HepG2 (cell line): ENCODE results near the gene MAGEB17. TPM values are rescaled to one million over a fixed set of nuclear protein-coding genes. Genes with fewer than 3 reads are reported as not detected.

Experiments
- ATAC-seq: fragments of 200-7000 bp; cut with Tn5 transposase; 3 replicates; pipeline ENCODE4 v1.9.1; 2020; ENCODE audit warnings: mild to moderate bottlenecking, moderate library complexity
- BruUV-seq: library from RNA; stranded (reverse); fragments of 400-500 nt; replicated peaks from 2 replicates; lab custom pipeline; 2021; lab: Mats Ljungman, UMichigan
- CTCF ChIA-PET: fragments of 300-600 bp; formaldehyde crosslinking; extraction: SDS; loops from one replicate; lab custom pipeline; 2021; ENCODE audit warnings: low total read pairs, inconsistent platforms, low intra/inter-chr PET ratio; lab: Yijun Ruan, JAX
- POLR2A ChIA-PET: fragments of 350-600 bp; sonication (Branson Sonifier 250); formaldehyde crosslinking; loops from one replicate; lab custom pipeline; 2020; ENCODE audit warnings: antibody characterized with exemption, inconsistent platforms; lab: Yijun Ruan, JAX
- DNase-seq: peaks from one replicate; pipeline ENCODE4 v3.0.0-alpha.2; 2015; ENCODE audit warnings: low spot score
- FAIRE-seq: peaks from 3 replicates; lab custom pipeline; 2011; peaks lifted over from hg19 to GRCh38; lab: Jason Lieb, UNC
- H2AFZ ChIP-seq: one replicate; pipeline ENCODE4 v1.6.1; 2011; ENCODE audit warnings: low read length, inconsistent platforms
- H3K27ac ChIP-seq: fragments of 300-600 bp; 3 replicates; pipeline ENCODE4 v1.8.0; 2011; ENCODE audit warnings: mixed run types, mild to moderate bottlenecking, mixed read lengths, low read length, inconsistent platforms; ENCODE audit not compliant: insufficient read depth; ENCODE audit errors: extremely low read length
- H3K27me3 ChIP-seq, 2 experiments: fragments of 200-600 bp in 1 of 2; 2 replicates in 1 of 2; 3 replicates in 1 of 2; pipeline versions ENCODE4 v1.6.0 to v1.8.0; 2011; ENCODE audit warnings: low read length in 2 of 2, mild to moderate bottlenecking in 2 of 2, moderate library complexity in 2 of 2, inconsistent platforms in 1 of 2; ENCODE audit not compliant: insufficient read depth in 2 of 2, control insufficient read depth in 1 of 2
- H3K36me3 ChIP-seq, 2 experiments: fragments of 200-600 bp in 1 of 2; replicated peaks in 1 of 2; 2 replicates in 1 of 2; 3 replicates in 1 of 2; pipeline versions ENCODE4 v1.5.1 to v1.8.0; 2011; ENCODE audit warnings: low read length in 2 of 2, inconsistent platforms in 1 of 2; ENCODE audit not compliant: insufficient read depth in 2 of 2, control insufficient read depth in 1 of 2
- H3K4me1 ChIP-seq: 2 replicates; pipeline ENCODE4 v1.5.1; 2012; ENCODE audit warnings: low read length, inconsistent platforms; ENCODE audit not compliant: insufficient read depth
- H3K4me2 ChIP-seq: 2 replicates; pipeline ENCODE4 v1.6.0; 2011; ENCODE audit warnings: low read depth, low read length, inconsistent platforms
- H3K4me3 ChIP-seq, 3 experiments: fragments of 200-600 bp in 1 of 3; sonication (generic), shearing (Covaris generic) in 1 of 3; replicated peaks in 1 of 3; 2 replicates each; pipeline ENCODE4 v1.5.1; 2011 to 2016; ENCODE audit warnings: low read length in 3 of 3, inconsistent platforms in 2 of 3, low read depth in 2 of 3, mild to moderate bottlenecking in 2 of 3, control low read depth in 1 of 3, mixed read lengths in 1 of 3; ENCODE audit not compliant: insufficient read depth in 1 of 3
- H3K79me2 ChIP-seq: one replicate; pipeline ENCODE4 v1.6.1; 2011; ENCODE audit warnings: low read length, inconsistent platforms; ENCODE audit not compliant: insufficient read depth
- H3K9ac ChIP-seq: 2 replicates; pipeline ENCODE4 v1.6.0; 2011; ENCODE audit warnings: mild to moderate bottlenecking, low read depth, low read length, inconsistent platforms; ENCODE audit not compliant: insufficient read depth
- H3K9me3 ChIP-seq: 2 replicates; pipeline ENCODE4 v1.5.1; 2012; ENCODE audit warnings: mild to moderate bottlenecking, low read length
- H4K20me1 ChIP-seq: 2 replicates; pipeline ENCODE4 v1.6.0; 2011; ENCODE audit warnings: inconsistent platforms, mild to moderate bottlenecking, low read length, moderate library complexity; ENCODE audit not compliant: insufficient read depth
- ELF4 ChIP-seq: sonication (generic); formaldehyde crosslinking; IDR thresholded peaks from 2 replicates; pipeline ENCODE4 v1.5.0; 2020; ENCODE audit warnings: missing genetic modification reagents, mild to moderate bottlenecking, moderate library complexity, borderline replicate concordance
- GTF2F1 ChIP-seq: fragments of 150-350 bp; IDR thresholded peaks from 2 replicates; pipeline ENCODE4 v1.6.1; 2014; ENCODE audit warnings: low read length
- SYNCRIP ChIP-seq: fragments of 200-400 bp; formaldehyde crosslinking; IDR thresholded peaks from 2 replicates; pipeline ENCODE4 v1.6.1; 2018; ENCODE audit warnings: mild to moderate bottlenecking, low read depth, low read length; ENCODE audit not compliant: insufficient read depth
- THYN1 ChIP-seq: sonication (generic); formaldehyde crosslinking; IDR thresholded peaks from 2 replicates; pipeline ENCODE4 v1.8.1; 2023; ENCODE audit warnings: low read depth, mild to moderate bottlenecking, moderate library complexity, missing genetic modification reagents, borderline replicate concordance
- WGBS: methylation state at CpG from one replicate; pipeline ENCODE4 v1.1.6; 2017; ENCODE audit warnings: low lambda C conversion rate; 5-methylcytosine and 5-hydroxymethylcytosine counted together
- in situ Hi-C: cut with HindIII; loops from 2 replicates; pipeline ENCODE4 v1.10.0; 2017; ENCODE audit warnings: low pct_unique_long_range_greater_than_20kb; ENCODE audit not compliant: extremely low pct_ligation_motif_present
- intact Hi-C: fragments of 100-400 bp; cut with micrococcal nuclease; formaldehyde crosslinking; loops from one replicate; pipeline ENCODE4 v1.10.0; 2022; ENCODE audit not compliant: unreplicated experiment
- polyA plus RNA-seq, 8 experiments: library from polyadenylated mRNA; depleted of rRNA in 3 of 8; stranded (reverse) in 7 of 8; unstranded in 1 of 8; fragments of >200 nt; fragmentation: Illumina TruSeq in 4 of 8; extraction: Trizol in 4 of 8; gene quantifications; 2 replicates each; pipeline versions ENCODE4 v1.2.1 to v1.2.3, GENCODE V29; 2011 to 2016; ENCODE audit warnings: low read depth in 4 of 8, missing spikeins in 1 of 8, mixed read lengths in 1 of 8; ENCODE audit not compliant: insufficient read depth in 1 of 8
- total RNA-seq, 5 experiments: library from RNA; depleted of rRNA; stranded (reverse); fragments of >200 nt; fragmentation: Illumina TruSeq; extraction: Trizol; gene quantifications; 2 replicates each; pipeline ENCODE4 v1.2.3, GENCODE V29; 2016; ENCODE audit warnings: low read depth in 1 of 5
- TF ChIP-seq, protein P1 (sequence below): IDR thresholded peaks from 2 replicates; pipeline ENCODE4 v1.6.1; 2016; ENCODE audit warnings: low read depth, missing genetic modification reagents, missing compliant biosample characterization
- TF ChIP-seq, protein P2 (sequence below): IDR thresholded peaks from 2 replicates; pipeline ENCODE4 v1.6.1; 2012; ENCODE audit warnings: low read length, improper control_type of control experiment

Gene MAGEB17
- total and polyA plus RNA-seq, 2 of the 13 experiments (the other 11 are each of a cell fraction or from before 2014, with no cell fraction given), result not detected

DNA sequence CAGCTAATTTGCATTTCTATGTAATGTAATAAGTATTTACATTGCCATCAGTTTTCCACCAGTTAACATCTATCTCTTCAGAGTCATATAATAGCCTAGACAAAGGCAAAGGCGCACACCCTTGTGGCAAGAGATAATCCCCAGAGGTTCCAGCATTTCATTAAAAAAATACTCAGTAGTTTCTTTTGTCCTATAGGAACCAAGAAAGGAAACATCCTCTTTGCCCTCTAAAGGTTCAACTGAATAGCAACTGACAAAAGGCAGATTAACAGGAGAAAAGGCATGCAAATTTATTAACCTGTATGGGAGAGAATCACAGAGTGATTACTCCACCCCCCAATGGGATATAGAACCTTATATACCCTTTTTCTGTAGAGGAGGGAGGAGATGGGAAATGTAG lies 48.4 kb downstream of the MAGEB17 start:
- FAIRE-seq, result no peak
- WGBS, result no CpG with 5 or more reads among the region's 1 CpG
- no peak overlapping the region for H3K4me3 ChIP-seq
- no peak for DNase-seq
- TF ChIP-seq, protein P1, sequence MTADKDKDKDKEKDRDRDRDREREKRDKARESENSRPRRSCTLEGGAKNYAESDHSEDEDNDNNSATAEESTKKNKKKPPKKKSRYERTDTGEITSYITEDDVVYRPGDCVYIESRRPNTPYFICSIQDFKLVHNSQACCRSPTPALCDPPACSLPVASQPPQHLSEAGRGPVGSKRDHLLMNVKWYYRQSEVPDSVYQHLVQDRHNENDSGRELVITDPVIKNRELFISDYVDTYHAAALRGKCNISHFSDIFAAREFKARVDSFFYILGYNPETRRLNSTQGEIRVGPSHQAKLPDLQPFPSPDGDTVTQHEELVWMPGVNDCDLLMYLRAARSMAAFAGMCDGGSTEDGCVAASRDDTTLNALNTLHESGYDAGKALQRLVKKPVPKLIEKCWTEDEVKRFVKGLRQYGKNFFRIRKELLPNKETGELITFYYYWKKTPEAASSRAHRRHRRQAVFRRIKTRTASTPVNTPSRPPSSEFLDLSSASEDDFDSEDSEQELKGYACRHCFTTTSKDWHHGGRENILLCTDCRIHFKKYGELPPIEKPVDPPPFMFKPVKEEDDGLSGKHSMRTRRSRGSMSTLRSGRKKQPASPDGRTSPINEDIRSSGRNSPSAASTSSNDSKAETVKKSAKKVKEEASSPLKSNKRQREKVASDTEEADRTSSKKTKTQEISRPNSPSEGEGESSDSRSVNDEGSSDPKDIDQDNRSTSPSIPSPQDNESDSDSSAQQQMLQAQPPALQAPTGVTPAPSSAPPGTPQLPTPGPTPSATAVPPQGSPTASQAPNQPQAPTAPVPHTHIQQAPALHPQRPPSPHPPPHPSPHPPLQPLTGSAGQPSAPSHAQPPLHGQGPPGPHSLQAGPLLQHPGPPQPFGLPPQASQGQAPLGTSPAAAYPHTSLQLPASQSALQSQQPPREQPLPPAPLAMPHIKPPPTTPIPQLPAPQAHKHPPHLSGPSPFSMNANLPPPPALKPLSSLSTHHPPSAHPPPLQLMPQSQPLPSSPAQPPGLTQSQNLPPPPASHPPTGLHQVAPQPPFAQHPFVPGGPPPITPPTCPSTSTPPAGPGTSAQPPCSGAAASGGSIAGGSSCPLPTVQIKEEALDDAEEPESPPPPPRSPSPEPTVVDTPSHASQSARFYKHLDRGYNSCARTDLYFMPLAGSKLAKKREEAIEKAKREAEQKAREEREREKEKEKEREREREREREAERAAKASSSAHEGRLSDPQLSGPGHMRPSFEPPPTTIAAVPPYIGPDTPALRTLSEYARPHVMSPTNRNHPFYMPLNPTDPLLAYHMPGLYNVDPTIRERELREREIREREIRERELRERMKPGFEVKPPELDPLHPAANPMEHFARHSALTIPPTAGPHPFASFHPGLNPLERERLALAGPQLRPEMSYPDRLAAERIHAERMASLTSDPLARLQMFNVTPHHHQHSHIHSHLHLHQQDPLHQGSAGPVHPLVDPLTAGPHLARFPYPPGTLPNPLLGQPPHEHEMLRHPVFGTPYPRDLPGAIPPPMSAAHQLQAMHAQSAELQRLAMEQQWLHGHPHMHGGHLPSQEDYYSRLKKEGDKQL (CRISPR knock-in tag), result no peak
- TF ChIP-seq, protein P2, sequence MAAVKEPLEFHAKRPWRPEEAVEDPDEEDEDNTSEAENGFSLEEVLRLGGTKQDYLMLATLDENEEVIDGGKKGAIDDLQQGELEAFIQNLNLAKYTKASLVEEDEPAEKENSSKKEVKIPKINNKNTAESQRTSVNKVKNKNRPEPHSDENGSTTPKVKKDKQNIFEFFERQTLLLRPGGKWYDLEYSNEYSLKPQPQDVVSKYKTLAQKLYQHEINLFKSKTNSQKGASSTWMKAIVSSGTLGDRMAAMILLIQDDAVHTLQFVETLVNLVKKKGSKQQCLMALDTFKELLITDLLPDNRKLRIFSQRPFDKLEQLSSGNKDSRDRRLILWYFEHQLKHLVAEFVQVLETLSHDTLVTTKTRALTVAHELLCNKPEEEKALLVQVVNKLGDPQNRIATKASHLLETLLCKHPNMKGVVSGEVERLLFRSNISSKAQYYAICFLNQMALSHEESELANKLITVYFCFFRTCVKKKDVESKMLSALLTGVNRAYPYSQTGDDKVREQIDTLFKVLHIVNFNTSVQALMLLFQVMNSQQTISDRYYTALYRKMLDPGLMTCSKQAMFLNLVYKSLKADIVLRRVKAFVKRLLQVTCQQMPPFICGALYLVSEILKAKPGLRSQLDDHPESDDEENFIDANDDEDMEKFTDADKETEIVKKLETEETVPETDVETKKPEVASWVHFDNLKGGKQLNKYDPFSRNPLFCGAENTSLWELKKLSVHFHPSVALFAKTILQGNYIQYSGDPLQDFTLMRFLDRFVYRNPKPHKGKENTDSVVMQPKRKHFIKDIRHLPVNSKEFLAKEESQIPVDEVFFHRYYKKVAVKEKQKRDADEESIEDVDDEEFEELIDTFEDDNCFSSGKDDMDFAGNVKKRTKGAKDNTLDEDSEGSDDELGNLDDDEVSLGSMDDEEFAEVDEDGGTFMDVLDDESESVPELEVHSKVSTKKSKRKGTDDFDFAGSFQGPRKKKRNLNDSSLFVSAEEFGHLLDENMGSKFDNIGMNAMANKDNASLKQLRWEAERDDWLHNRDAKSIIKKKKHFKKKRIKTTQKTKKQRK, result no peak
- TF ChIP-seq SYNCRIP (no peak), ELF4 (CRISPR knock-in tag) (no peak), GTF2F1 (no peak), THYN1 (CRISPR knock-in tag) (no peak)
- H3K9ac ChIP-seq, result no peak overlapping the region
- H3K4me1 ChIP-seq, result no peaks in the 10 kb centered on the region
- no TSS peak for BruUV-seq
- in situ Hi-C loops, result no loop called here
- no peaks in the 10 kb centered on the region for H3K9me3 ChIP-seq
- no peak for ATAC-seq
- H3K36me3 ChIP-seq, result no peaks in the 10 kb centered on the region
- H2AFZ ChIP-seq, result no peak overlapping the region
- intact Hi-C loops, result no loop called here
- ChIA-PET CTCF (no interaction called here), POLR2A (no interaction called here)
- no peak overlapping the region for H3K4me2 ChIP-seq
- no peak overlapping the region for H3K27ac ChIP-seq
- H3K79me2 ChIP-seq, result no peaks in the 10 kb centered on the region
- H4K20me1 ChIP-seq, result no peaks in the 10 kb centered on the region
- H3K27me3 ChIP-seq, result no peaks in the 10 kb centered on the region

Other genes with a start within 250 kb of the MAGEB17 start
- gene GRPR, start 43.9 kb upstream of the MAGEB17 start, total RNA-seq (2016; rRNA removed; fragmentation: Illumina TruSeq; extraction: Trizol), result 0.04 TPM in 1 of 2 replicates, not detected in the other
- 0.03 and 0.05 TPM in 2 replicates for gene GRPR, start 43.9 kb upstream of the MAGEB17 start, polyA plus RNA-seq (2011; rRNA removed)